ENCODE results near the gene DNAJB2. TPM values are rescaled to one million over a fixed set of nuclear protein-coding genes. Genes with fewer than 3 reads are reported as not detected.
A peak's percentile ranks its signal among the peaks of the same experiment; 100 is the strongest.

DNAJB2 gene
- total RNA-seq, 2 donors from 2014 or later, result 155 to 163 TPM

- DNase-seq (ENCODE audit: low spot score), result no peak
- Histone ChIP-seq H3K9me3 (no peaks in the 10 kb centered on the region), H3K4me1 (replicated peaks) (peaks cover 22% of the 10 kb centered on the region), H3K36me3 (peaks cover 0 to 16% of the 10 kb centered on the region in 2 donors), H3K27ac (no peak overlapping the region), H3K4me3 (no peak overlapping the region), H3K27me3 (replicated peaks; ENCODE audit: insufficient read depth) (no peaks in the 10 kb centered on the region)
- intact Hi-C loops (cut with DNase I), result no loop called here
- TF ChIP-seq POLR2A (IDR thresholded peaks at IDR 0.05), result no peak
- TF ChIP-seq POLR2AphosphoS5 (IDR thresholded peaks at IDR 0.05), result no peak
- no peak for TF ChIP-seq CTCF (IDR thresholded peaks at IDR 0.05)
- WGBS, result 90% methylated on average over 17 of the region's 17 CpGs
Measured at GRCh38 chr2:219282943-219283581, 3.9 kb downstream of the DNAJB2 start.

DNA sequence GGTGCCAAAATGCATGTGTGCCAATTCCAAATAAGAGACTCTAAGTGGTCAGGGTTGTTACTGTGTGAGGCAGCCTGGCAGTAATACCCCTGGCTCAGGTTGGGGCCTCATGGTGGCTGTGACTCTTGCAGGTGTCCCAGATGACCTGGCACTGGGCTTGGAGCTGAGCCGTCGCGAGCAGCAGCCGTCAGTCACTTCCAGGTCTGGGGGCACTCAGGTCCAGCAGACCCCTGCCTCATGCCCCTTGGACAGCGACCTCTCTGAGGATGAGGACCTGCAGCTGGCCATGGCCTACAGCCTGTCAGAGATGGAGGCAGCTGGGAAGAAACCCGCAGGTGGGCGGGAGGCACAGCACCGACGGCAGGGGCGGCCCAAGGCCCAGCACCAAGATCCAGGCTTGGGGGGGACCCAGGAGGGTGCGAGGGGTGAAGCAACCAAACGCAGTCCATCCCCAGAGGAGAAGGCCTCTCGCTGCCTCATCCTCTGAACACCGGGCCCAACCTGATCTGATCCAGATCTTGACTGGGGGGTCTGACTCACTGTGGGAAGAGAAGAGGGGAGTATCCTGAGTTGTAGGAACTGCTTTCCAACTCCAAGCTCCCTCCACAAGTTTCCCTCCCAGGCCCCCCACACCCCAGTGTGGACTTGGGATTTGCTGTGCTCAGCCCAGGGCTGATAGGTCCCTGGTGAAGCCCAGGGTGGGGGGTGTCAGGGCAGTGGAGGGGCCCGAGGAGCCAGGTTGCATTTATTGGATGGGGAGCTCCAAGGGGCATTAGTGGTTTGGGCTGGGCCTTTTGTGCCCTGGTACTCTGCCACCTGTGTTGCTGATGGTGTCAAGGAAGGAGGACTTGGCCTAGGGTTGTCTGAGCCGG is 5.6 kb downstream of the DNAJB2 start:
- no peak for TF ChIP-seq POLR2A (IDR thresholded peaks at IDR 0.05)
- no peak for TF ChIP-seq POLR2AphosphoS5 (IDR thresholded peaks at IDR 0.05)
- no peak for TF ChIP-seq CTCF (IDR thresholded peaks at IDR 0.05)
- Histone ChIP-seq H3K36me3 (peaks cover 0 to 16% of the 10 kb centered on the region in 2 donors), H3K27me3 (replicated peaks; ENCODE audit: insufficient read depth) (no peaks in the 10 kb centered on the region), H3K4me1 (replicated peaks) (peaks cover 16% of the 10 kb centered on the region), H3K27ac (no peak overlapping the region), H3K4me3 (no peak overlapping the region), H3K9me3 (no peaks in the 10 kb centered on the region)
- intact Hi-C loops (cut with DNase I), result no loop called here
- 85% methylated on average over 16 of the region's 16 CpGs for WGBS
- no peak for DNase-seq (ENCODE audit: low spot score)

DNA sequence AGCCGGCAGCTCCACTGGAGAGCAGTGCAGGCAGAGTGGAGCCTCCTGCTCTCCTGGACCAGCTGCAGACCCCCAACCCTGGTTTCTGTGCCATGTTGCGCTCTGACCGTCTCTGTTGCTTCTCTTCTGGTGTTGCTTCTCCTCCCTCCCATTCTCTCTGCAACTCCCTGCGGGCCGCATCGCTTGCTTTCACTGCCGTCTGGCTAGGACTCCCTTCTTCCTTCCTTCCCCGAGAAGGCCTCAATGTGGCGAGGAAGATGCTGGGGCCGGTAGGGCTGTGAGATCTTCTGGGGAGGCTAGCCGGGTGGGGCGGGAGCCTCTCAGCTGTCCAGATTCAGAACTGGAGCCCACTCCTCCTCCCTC is 6.2 kb downstream of the DNAJB2 start:
- intact Hi-C loops (cut with DNase I), result no loop called here
- no peak for DNase-seq (ENCODE audit: low spot score)
- Histone ChIP-seq H3K36me3 (peaks cover 0 to 16% of the 10 kb centered on the region in 2 donors), H3K4me1 (replicated peaks) (peaks cover 11% of the 10 kb centered on the region), H3K27ac (no peak overlapping the region), H3K27me3 (replicated peaks; ENCODE audit: insufficient read depth) (no peaks in the 10 kb centered on the region), H3K4me3 (no peak overlapping the region), H3K9me3 (no peaks in the 10 kb centered on the region)
- 79% methylated on average over 12 of the region's 12 CpGs for WGBS
- no peak for TF ChIP-seq POLR2AphosphoS5 (IDR thresholded peaks at IDR 0.05)
- TF ChIP-seq CTCF (IDR thresholded peaks at IDR 0.05), result no peak
- TF ChIP-seq POLR2A (IDR thresholded peaks at IDR 0.05), result no peak

DNA sequence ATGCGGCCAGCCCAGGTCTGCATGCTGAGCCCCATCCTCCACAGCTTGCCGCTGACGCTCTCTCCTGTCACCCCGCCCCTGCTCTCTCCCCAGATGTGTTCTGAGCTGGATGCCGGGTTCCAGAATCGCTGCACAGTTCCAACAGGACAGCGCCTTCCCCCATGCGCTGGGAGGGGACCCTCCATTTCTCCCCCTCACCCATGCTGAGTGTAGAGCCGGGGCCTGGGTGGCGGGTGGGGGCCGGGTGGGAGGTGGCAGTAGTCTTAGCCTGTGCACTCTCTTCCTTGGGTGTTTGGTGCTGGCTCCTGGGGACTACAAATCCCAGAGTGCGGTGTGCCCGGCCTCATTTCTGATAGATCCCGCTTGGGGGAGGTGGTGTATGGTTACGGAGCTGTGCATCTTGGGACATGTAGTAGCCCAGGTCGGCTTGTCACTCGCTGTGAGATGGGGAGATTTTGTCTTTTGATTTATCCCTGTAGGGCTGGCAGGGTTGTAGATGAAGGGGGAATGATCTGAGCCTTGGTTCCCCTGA is 6.8 kb downstream of the DNAJB2 start:
- no peak overlapping the region for H3K4me3 ChIP-seq
- no peaks in the 10 kb centered on the region for H3K27me3 ChIP-seq (replicated peaks; ENCODE audit: insufficient read depth)
- no peak overlapping the region for H3K27ac ChIP-seq
- H3K9me3 ChIP-seq, result no peaks in the 10 kb centered on the region
- 54% methylated on average over 17 of the region's 17 CpGs for WGBS
- TF ChIP-seq CTCF (IDR thresholded peaks at IDR 0.05), result no peak
- no peak for TF ChIP-seq POLR2A (IDR thresholded peaks at IDR 0.05)
- peak; percentile 45 for TF ChIP-seq POLR2AphosphoS5 (IDR thresholded peaks at IDR 0.05)
- DNase-seq (ENCODE audit: low spot score), result peak; percentile 66
- H3K4me1 ChIP-seq (replicated peaks), result peaks cover 9% of the 10 kb centered on the region
- H3K36me3 ChIP-seq, result peaks cover 0 to 16% of the 10 kb centered on the region in 2 donors
- intact Hi-C loops (cut with DNase I), result no loop called here

Measured in prostate gland (tissue), 2 donors.